ENCODE measurements around the gene LDLRAD4. TPM values are rescaled to one million over a fixed set of nuclear protein-coding genes. Genes with fewer than 3 reads are reported as not detected.

The LDLRAD4 gene
- total and polyA plus RNA-seq, 9 of the 15 experiments (the other 6 are each of a cell fraction or from before 2014, with no cell fraction given), result 0.01 TPM; not detected in 8

DNA sequence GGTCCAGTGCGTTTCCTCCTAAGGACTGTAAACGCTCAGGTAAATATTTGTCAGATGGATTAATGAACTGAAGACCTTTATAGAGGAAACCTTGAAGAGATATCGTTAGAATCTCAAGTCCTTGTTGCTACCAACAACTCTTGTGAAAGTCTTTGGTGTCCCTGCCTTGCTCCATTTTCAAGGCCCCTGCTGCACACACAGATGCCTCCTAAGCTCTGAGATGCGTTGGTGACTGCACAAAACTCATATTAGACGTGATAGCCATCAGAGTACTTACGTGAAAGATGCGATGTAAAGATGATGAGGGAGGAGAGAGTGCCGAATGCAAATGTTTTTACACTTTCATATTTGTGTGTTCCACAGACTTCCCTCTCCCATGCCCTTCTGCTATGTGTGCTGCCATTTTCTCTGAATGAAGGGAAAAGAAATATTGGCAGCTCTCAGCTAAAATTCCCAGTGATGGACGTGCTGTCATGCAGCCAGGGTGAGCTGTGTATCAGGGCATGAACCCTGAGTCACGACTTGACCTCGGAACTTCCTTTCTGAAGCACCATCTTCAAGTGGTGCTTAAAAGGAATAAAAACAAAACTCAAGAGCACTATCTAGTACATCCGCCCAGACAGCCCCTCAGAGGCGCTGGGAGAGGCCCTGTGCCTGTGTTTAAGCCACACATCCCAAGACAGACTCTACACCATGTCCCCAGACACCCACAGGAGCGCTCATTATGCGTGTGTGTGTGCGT is 390.4 kb downstream of the LDLRAD4 start:
- no TSS peak for BruUV-seq (replicated peaks)
- Histone ChIP-seq H3K9me3 (replicated peaks; ENCODE audit: control insufficient read depth, insufficient read depth, low read depth, low read length) (no peaks in the 10 kb centered on the region), H3K36me3 (ENCODE audit: control insufficient read depth, insufficient read depth, low read length) (no peaks in the 10 kb centered on the region), H3K27me3 (ENCODE audit: control insufficient read depth in 2 of 2, insufficient read depth in 2 of 2, low read length in 2 of 2) (peaks cover 25 to 44% of the 10 kb centered on the region in 2 experiments), H3K4me1 (replicated peaks in 1 of 2; ENCODE audit: control insufficient read depth in 2 of 2, insufficient read depth in 2 of 2, low read length in 2 of 2) (peaks cover 0 to 4% of the 10 kb centered on the region in 2 experiments; a peak in 2 of 5 replicates), H3K4me3 (no peak overlapping the region), H3K79me2 (ENCODE audit: control insufficient read depth, insufficient read depth, low read length) (no peaks in the 10 kb centered on the region), H3K9ac (ENCODE audit: insufficient read depth in 1 of 2, low read depth in 2 of 2, low read length in 2 of 2) (no peak overlapping the region), H2AFZ (ENCODE audit: low read depth, low read length) (no peak overlapping the region), H3K27ac (ENCODE audit: extremely low read depth, low read depth, low read length) (no peak overlapping the region), H3K9me1 (ENCODE audit: control insufficient read depth, insufficient read depth, low read length) (no peaks in the 10 kb centered on the region), H4K20me1 (replicated peaks; ENCODE audit: control insufficient read depth, insufficient read depth, low read length) (no peaks in the 10 kb centered on the region), H3K4me2 (ENCODE audit: insufficient read depth, low read length) (no peak overlapping the region)
- intact Hi-C loops (cut with micrococcal nuclease) (loop anchor here (10.0 kb wide), 1 partner anchor 56 kb away; no protein-coding TSS in a partner anchor), in situ Hi-C loops (cut with MboI) (no loop called here)
- CTCF ChIA-PET (ENCODE audit: low intra/inter-chr PET ratio), result interaction anchor here (0.7 kb wide), 1 partner anchor 909 kb away, joined by 3 read pairs; no protein-coding TSS in a partner anchor
- DNase-seq (ENCODE audit: extremely low read depth in 1 of 4, low spot score in 3 of 4), result no peak
- WGBS (ENCODE audit: insufficient coverage, low coverage, missing lambda C conversion rate), result 3% methylated on average over 16 of the region's 16 CpGs
- no peak for TF ChIP-seq ZZZ3 (IDR thresholded peaks at IDR 0.05)
- TF ChIP-seq NR2C2 (CRISPR knock-in tag; IDR thresholded peaks at IDR 0.05), result no peak
- peak; percentile 25; the same call in 1 of the 2 replicates for TF ChIP-seq NR2C2 (tag; IDR thresholded peaks at IDR 0.05)
- POLR2A ChIA-PET, result no interaction called here
- no peak for ATAC-seq
- no peak for FAIRE-seq

DNA sequence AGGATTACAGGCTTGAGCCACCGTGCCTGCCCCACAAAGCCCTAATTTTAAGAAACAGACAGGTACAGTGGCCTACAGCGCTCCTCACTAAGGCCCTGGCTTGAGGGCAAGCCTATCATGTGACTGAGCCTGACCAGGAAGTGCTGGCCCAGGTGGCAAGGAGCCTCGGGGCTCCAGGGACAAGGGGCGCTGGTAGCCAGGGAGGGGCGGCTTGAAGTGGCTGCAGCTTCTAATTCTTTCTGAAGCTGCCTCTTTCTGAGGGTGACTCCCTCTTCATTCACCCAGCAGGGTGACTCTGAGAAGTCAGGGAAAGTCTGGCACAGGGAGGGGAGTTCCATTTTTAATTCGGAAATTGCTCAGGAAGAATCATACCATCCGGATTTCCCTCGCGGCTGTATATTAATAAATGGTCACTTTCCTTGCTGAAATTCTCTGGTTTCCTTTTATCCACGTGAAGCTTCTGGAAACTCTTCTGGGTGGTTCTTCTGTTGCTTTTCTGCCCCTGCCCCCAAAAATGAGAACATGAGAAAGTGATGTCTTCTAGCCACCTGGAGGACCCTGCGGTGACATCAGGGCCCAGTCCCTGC is 392.1 kb downstream of the LDLRAD4 start:
- Histone ChIP-seq H3K27me3 (ENCODE audit: control insufficient read depth in 2 of 2, insufficient read depth in 2 of 2, low read length in 2 of 2) (peaks cover 26 to 42% of the 10 kb centered on the region in 2 experiments), H4K20me1 (replicated peaks; ENCODE audit: control insufficient read depth, insufficient read depth, low read length) (no peaks in the 10 kb centered on the region), H2AFZ (ENCODE audit: low read depth, low read length) (no peak overlapping the region), H3K9me3 (replicated peaks; ENCODE audit: control insufficient read depth, insufficient read depth, low read depth, low read length) (no peaks in the 10 kb centered on the region), H3K4me1 (replicated peaks in 1 of 2; ENCODE audit: control insufficient read depth in 2 of 2, insufficient read depth in 2 of 2, low read length in 2 of 2) (peaks cover 0 to 8% of the 10 kb centered on the region in 2 experiments; a peak in 2 of 5 replicates), H3K36me3 (ENCODE audit: control insufficient read depth, insufficient read depth, low read length) (no peaks in the 10 kb centered on the region), H3K9ac (ENCODE audit: insufficient read depth in 1 of 2, low read depth in 2 of 2, low read length in 2 of 2) (no peak overlapping the region), H3K4me3 (no peak overlapping the region), H3K27ac (ENCODE audit: extremely low read depth, low read depth, low read length) (no peak overlapping the region), H3K79me2 (ENCODE audit: control insufficient read depth, insufficient read depth, low read length) (no peaks in the 10 kb centered on the region), H3K4me2 (ENCODE audit: insufficient read depth, low read length) (no peak overlapping the region), H3K9me1 (ENCODE audit: control insufficient read depth, insufficient read depth, low read length) (no peaks in the 10 kb centered on the region)
- WGBS (ENCODE audit: insufficient coverage, low coverage, missing lambda C conversion rate), result 2% methylated on average over 11 of the region's 11 CpGs
- ATAC-seq (no peak), DNase-seq (ENCODE audit: extremely low read depth in 1 of 4, low spot score in 3 of 4) (no peak), FAIRE-seq (no peak)
- BruUV-seq (replicated peaks), result no TSS peak
- TF ChIP-seq USF2 (CRISPR knock-in tag; IDR thresholded peaks at IDR 0.05) (peak; percentile 21; the same call in 1 of the 2 replicates), POLR3G (IDR thresholded peaks at IDR 0.05; ENCODE audit: extremely low read depth, insufficient read length, insufficient replicate concordance) (no peak)
- in situ Hi-C loops (cut with MboI) (no loop called here), intact Hi-C loops (cut with micrococcal nuclease) (no loop called here)
- CTCF ChIA-PET (ENCODE audit: low intra/inter-chr PET ratio), result no interaction called here
- POLR2A ChIA-PET, result no interaction called here

All from K562 (cell line).